Activated naive CD4-positive, alpha-beta T cell treated with anti-CD3 and anti-CD28 coated beads, Interleukin-2, amount 50 U/mL, for 24 hours (primary cell): ENCODE measurements around the gene MUL1.
"Not testable (repeated sequence)": the region's sequence is repeated elsewhere in the genome, so short reads cannot be mapped to it uniquely, and the experiment has no call there.

ENCODE experiments used
- H3K27ac Mint-ChIP-seq: one replicate; pipeline ENCODE4 v1.8.0; 2021; ENCODE audit warnings: mild to moderate bottlenecking, mixed read lengths
- H3K27me3 Mint-ChIP-seq: one replicate; pipeline ENCODE4 v1.8.0; 2021; ENCODE audit warnings: mixed read lengths
- H3K36me3 Mint-ChIP-seq: one replicate; pipeline ENCODE4 v1.8.0; 2021; ENCODE audit warnings: mixed read lengths
- H3K4me1 Mint-ChIP-seq: one replicate; pipeline ENCODE4 v1.8.0; 2021; ENCODE audit warnings: mixed read lengths
- H3K4me3 Mint-ChIP-seq: one replicate; pipeline ENCODE4 v1.8.0; 2021; ENCODE audit warnings: mild to moderate bottlenecking, mixed read lengths
- H3K9me3 Mint-ChIP-seq: one replicate; pipeline ENCODE4 v1.8.0; 2021; ENCODE audit warnings: mixed read lengths

The MUL1 gene

DNA sequence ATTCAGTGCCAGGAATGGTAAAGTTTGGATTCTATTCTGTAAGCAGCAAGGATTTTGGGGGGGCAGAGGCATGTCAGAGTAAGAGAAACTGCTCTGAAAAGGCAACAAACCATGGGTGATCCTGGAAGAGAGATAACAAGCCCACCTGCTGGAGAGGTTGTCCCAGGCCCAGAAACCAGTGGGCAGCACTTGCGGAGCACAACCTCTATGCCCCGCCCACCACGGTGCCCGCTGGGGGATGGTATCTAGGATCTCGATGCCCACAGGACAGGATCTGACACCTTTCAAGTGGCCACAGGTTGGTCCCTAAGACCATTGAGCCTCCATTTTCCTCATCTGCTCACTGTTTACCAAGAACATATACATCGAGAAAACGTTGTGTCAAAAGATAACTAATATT, 20.3 kb upstream of the MUL1 start:
- Mint-ChIP-seq H3K27ac (no peak overlapping the region), H3K27me3 (peaks cover 19% of the 10 kb centered on the region), H3K4me1 (no peaks in the 10 kb centered on the region), H3K4me3 (no peak overlapping the region), H3K9me3 (no peaks in the 10 kb centered on the region), H3K36me3 (no peaks in the 10 kb centered on the region)

DNA sequence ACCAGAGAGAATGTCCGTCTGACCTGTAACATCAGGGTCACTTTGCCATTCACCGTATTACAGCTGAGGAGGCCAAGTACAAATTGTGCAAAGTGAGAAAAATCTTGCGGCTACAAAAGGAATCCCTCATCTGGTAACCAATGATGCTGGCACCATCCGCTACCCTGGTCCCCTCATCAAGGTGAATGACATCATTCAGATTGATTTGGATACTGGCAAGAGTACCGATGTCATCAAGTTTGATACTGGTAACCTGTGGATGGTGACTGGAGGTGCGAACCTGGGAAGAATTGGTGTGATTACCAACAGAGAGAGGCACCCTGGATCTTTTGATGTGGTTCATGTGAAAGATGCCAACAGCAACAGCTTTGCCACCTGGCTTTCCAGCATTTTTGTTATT, 18.3 kb upstream of the MUL1 start:
- H3K27me3 Mint-ChIP-seq, result peaks cover 20% of the 10 kb centered on the region

DNA sequence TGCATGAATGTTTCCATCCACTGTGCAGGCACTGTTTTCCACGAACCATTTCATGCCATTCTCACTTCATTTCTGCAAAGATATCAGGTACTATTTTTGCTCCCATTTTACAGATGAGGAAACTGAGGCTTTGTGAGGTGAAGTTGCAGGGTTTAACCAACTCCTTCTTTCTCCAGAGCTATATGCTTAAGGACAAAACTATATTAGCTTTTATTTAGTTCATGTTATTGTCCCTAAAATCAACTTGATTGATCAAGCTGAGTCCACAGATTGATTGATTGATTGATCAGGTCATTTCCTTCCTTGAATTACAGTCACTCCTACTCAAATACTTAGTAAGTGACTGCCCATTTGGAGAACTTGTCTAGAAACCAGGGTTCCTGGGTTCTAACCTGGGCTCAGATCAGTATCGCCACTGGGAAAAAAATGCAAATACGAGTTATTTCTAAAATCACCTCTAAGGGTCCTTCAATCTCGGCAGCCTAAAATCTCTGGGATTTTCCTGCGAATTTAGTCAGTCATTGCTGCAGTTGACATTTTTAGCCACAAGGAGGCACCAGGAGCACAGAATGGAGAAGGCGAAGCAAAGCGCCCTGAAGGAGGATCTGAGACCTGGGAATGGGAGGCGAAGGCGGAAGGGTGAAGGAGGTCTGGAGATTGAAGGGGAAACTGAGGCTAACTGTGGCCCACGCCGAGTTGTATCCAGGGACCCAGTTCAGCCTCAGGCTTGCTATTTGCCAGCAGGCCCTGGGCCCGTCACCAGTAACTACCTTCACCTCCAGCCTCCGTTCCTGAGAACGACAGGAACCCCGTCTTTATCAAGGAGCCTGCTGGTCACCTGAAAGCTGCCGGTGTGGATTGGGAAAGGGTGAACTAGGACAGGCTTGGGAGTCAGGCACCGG, 14.3 kb upstream of the MUL1 start:
- Mint-ChIP-seq H3K4me1 (no peaks in the 10 kb centered on the region), H3K36me3 (no peaks in the 10 kb centered on the region), H3K9me3 (no peaks in the 10 kb centered on the region), H3K27me3 (peaks cover 10% of the 10 kb centered on the region), H3K4me3 (no peak overlapping the region), H3K27ac (no peak overlapping the region)

More for the DNA sequence above, 18.3 kb upstream of the MUL1 start:
- Mint-ChIP-seq H3K27ac (no peak overlapping the region), H3K4me3 (no peak overlapping the region), H3K4me1 (no peaks in the 10 kb centered on the region), H3K9me3 (no peaks in the 10 kb centered on the region), H3K36me3 (no peaks in the 10 kb centered on the region)

DNA sequence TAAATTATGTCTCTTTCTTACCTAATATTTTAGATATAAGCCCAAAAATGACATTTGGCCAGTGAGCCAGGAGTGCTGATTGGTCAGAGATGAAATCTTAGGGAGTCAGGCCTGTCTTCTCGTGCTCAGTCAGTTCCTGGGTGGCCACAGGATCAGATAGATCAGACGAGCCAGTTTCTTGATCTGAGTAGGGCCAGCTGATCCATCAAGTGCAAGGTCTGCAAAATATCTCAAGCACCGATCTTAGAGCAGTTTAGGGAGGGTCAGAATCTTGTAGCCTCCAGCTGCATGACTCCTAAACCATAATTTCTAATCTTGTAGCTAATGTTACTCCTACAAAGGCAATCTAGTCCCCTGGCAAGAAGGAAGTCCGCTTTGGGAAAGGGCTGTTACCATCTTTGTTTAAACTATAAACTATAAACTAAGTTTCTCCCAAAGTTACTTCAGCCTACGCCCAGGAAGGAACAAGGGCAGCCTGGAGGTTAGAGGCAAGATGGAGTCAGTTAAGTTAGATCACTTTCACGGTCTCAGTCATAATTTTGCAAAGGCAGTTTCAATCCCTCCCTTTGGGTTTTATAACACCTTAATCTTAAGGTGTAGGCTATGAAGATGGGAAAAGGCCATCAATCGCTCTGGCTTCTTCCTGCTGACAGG, 11.8 kb upstream of the MUL1 start:
- H3K4me3 Mint-ChIP-seq, H3K27ac Mint-ChIP-seq, H3K4me1 Mint-ChIP-seq, H3K36me3 Mint-ChIP-seq, H3K9me3 Mint-ChIP-seq: not testable (repeated sequence)
- H3K27me3 Mint-ChIP-seq, result peaks cover 10% of the 10 kb centered on the region

DNA sequence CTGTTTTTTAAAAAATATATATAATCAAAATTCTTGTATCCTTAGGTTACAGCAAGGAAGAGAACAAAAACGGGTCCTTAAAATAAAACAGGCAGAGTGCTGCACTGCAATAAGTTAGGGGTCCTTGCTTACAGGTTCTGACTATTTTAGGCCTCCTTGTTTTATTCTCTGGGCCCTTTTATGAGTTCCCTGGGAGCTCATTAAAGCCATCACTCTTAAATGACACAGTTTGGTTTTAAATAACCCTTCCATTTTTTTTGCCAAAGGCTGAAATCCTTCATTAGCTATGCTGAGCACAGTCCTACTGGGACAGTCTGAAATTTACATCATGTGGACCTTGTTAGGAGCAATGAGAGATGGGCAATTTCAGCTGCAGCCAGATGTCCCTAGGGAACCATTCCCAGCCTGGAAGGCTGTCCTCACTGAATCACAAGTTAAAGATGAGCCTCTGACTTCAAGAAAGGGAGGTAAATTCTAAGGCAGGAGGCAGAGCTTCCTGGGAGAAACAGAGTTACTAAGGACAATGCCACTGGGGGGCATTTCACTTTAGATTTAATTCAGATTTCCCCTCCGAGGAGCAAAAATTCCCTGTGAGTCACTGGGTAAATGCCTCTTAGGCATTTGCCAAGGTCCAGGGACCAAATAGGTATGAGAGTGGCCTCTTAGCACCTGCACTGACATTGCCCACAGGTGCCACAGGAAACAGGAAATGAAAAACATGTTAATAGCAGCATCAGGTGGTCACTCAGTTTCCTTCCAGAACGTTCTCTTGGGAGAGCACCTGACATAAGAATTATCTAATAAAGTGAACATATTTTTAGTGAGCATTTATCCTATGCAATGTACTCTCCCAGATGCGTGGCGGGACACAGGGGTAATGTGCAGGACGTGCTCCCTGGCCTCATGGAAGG, 3.8 kb upstream of the MUL1 start:
- H3K9me3 Mint-ChIP-seq, result no peaks in the 10 kb centered on the region
- no peak overlapping the region for H3K27ac Mint-ChIP-seq
- peaks cover 8% of the 10 kb centered on the region for H3K27me3 Mint-ChIP-seq
- peaks cover 6% of the 10 kb centered on the region for H3K4me1 Mint-ChIP-seq
- no peak overlapping the region for H3K4me3 Mint-ChIP-seq
- no peaks in the 10 kb centered on the region for H3K36me3 Mint-ChIP-seq

DNA sequence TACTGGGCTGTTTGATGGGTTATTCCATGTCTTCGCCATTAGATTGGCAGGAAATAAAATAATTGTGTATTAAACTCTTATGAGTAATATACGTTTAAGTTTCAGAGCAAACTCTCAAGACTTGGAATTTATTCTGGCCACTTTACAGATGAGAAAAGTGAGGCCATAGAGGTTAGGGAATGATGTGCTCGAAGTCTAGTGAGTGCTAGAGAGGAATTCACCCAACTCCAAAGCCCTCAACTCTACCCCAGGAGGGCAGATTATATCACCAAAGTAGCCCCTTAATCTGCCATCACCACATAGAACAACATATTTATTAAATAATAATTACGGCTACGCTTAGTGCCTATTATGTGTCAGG, 440 bp upstream of the MUL1 start:
- Mint-ChIP-seq H3K27ac (peak overlapping the region; percentile 93), H3K27me3 (peaks cover 3% of the 10 kb centered on the region), H3K36me3 (no peaks in the 10 kb centered on the region), H3K4me3 (peak overlapping the region; percentile 93), H3K4me1 (peaks cover 30% of the 10 kb centered on the region), H3K9me3 (no peaks in the 10 kb centered on the region)

DNA sequence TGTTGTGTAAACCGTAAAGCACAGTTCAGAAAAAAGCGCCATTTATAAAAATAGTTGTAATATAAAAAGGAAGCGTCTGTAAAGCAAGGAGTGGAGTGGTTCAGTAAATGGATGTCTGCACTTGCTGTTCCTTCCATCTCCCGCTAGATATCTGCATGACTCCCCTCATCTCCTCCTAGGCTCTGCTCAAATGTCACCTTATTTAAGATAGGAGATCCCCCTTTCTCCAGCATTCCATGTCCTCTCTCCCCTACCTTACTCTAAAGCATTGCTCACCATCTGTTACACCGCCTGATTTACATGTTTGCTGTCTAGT, 745 bp downstream of the MUL1 start:
- peak overlapping the region; percentile 93 for H3K27ac Mint-ChIP-seq
- H3K9me3 Mint-ChIP-seq, result no peaks in the 10 kb centered on the region
- no peaks in the 10 kb centered on the region for H3K36me3 Mint-ChIP-seq
- H3K4me1 Mint-ChIP-seq, result peaks cover 30% of the 10 kb centered on the region
- peaks cover 2% of the 10 kb centered on the region for H3K27me3 Mint-ChIP-seq
- peak overlapping the region; percentile 93 for H3K4me3 Mint-ChIP-seq

DNA sequence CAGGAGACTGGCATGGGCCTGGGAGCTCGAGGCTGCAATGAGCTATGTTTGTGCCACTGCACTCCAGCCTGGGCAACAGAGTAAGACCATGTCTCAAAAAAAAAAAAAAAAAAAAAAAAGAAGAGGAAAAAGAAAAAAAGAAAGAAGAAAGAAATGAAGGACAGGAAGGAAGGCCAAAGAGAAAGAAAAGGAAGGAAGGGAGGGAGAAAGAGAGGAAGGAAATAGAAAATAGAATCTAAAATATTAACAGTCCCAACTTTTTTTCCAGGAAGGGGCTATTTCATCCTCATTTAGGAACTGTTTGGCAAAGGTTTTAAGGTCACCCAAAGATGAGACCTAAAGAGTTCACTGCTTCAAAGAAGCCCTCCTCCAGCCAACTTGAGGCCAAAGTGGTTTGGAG, 2.5 kb downstream of the MUL1 start:
- Mint-ChIP-seq H3K4me3 (peak overlapping the region; percentile 51), H3K9me3 (no peaks in the 10 kb centered on the region), H3K36me3 (no peaks in the 10 kb centered on the region), H3K27ac (peak overlapping the region; percentile 41), H3K27me3 (no peaks in the 10 kb centered on the region), H3K4me1 (peaks cover 30% of the 10 kb centered on the region)

DNA sequence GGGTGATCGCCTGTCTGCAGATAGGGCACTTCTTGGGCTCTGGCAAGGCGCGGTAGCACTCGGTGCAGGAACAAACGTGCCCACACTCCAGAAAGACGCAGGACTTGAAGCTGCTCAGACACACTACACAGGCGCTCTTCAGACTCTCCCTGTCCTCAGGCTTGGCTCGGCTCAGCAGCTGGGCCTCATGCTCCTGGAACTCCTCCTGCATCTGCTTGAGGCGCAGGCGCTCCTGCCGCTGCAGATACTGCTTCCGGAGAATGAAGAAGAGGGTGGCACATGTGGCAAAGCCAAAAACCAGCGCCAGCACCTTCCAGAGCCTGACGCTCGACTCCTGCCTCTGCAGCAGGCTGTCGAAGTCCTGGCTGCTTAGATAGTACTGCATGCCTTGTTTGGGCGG, 7.2 kb downstream of the MUL1 start:
- Mint-ChIP-seq H3K4me1 (peaks cover 26% of the 10 kb centered on the region), H3K9me3 (no peaks in the 10 kb centered on the region), H3K4me3 (no peak overlapping the region), H3K36me3 (no peaks in the 10 kb centered on the region), H3K27me3 (no peaks in the 10 kb centered on the region), H3K27ac (no peak overlapping the region)

DNA sequence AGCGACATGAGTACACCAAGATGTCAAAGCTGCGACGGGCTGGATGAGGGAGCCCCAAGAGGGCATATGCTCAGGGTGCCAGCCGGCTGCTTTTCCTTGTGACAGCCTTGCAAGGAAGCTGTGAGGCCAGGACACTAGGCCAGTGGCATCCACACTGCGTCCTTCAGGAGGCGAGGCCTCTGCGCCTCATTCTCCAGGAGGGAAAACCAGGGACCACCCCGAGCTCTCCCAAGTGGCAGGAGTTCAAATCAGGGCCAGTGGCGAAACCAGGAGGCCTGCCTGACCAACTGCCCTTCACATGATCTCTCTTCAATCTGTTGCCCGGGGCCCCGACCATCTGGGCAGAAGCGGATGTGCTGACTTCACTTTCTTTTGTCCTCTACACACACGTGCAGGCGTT, 8.2 kb downstream of the MUL1 start:
- Mint-ChIP-seq H3K36me3 (no peaks in the 10 kb centered on the region), H3K9me3 (no peaks in the 10 kb centered on the region), H3K27ac (no peak overlapping the region), H3K4me3 (no peak overlapping the region), H3K4me1 (peaks cover 28% of the 10 kb centered on the region), H3K27me3 (no peaks in the 10 kb centered on the region)

DNA sequence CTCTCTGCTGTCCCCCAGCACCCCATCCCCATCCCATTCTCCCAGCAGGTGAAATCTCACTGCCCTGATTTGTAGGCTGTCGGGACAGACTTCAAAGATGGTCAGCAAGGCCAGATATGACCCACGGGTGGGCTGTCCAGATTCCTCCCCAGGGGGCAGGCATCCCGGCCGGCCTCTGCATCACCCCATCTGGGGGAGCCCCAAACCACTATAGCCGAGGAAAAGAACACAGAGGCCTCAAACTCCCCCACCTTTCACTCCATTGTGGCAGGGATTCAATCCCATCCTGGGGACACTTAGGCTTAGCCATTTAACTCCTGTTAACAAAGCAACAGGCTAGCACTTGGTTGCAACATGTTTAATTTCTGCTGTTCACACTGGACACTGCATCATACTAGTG, 8.8 kb downstream of the MUL1 start:
- H3K4me1 Mint-ChIP-seq, result peaks cover 24% of the 10 kb centered on the region
- H3K27me3 Mint-ChIP-seq, result no peaks in the 10 kb centered on the region
- no peak overlapping the region for H3K4me3 Mint-ChIP-seq
- no peaks in the 10 kb centered on the region for H3K36me3 Mint-ChIP-seq
- H3K9me3 Mint-ChIP-seq, result no peaks in the 10 kb centered on the region
- H3K27ac Mint-ChIP-seq, result no peak overlapping the region

DNA sequence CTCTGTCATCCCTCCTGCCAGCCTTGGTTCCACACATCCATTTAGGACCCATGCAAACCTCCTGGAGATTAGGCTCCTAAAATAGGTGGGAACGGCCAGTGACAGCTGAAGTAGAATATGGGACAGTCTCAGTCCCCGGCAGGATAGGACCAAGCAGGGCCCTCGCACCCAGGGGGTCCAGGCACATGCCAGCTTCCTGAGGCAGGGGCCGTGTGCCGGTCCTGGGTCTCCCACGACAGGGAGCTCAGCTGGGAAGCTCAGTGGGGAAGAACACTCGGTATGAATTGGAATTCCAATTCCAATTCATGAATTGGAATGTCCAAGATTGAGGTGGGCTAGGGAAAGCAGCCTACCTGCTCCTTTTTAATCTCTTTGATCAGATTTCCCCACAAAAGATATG, 9.8 kb downstream of the MUL1 start:
- Mint-ChIP-seq H3K27ac (no peak overlapping the region), H3K4me1 (peaks cover 21% of the 10 kb centered on the region), H3K9me3 (no peaks in the 10 kb centered on the region), H3K4me3 (no peak overlapping the region), H3K36me3 (no peaks in the 10 kb centered on the region), H3K27me3 (no peaks in the 10 kb centered on the region)

DNA sequence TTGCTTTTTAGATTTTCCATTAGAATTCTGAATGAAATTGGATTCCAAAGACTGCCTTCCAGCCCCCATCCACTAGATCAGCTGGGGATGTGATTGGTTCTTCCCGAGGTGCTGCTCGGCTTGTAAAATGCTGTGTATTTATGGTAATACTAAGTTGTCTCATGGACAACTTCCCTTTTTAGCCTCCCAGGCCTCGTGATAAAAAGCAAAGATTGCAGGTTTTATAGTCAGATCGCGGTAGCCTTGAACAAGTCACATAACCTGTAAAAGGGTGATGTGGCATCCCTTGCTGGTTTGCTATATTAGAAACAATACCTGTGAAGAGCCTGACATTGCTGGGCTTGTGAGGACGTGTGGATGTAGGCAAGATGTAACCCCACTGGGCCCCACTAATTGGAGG, 10.4 kb downstream of the MUL1 start:
- H3K27ac Mint-ChIP-seq, result no peak overlapping the region
- H3K9me3 Mint-ChIP-seq, result no peaks in the 10 kb centered on the region
- peaks cover 21% of the 10 kb centered on the region for H3K4me1 Mint-ChIP-seq
- H3K27me3 Mint-ChIP-seq, result no peaks in the 10 kb centered on the region
- no peak overlapping the region for H3K4me3 Mint-ChIP-seq
- no peaks in the 10 kb centered on the region for H3K36me3 Mint-ChIP-seq

DNA sequence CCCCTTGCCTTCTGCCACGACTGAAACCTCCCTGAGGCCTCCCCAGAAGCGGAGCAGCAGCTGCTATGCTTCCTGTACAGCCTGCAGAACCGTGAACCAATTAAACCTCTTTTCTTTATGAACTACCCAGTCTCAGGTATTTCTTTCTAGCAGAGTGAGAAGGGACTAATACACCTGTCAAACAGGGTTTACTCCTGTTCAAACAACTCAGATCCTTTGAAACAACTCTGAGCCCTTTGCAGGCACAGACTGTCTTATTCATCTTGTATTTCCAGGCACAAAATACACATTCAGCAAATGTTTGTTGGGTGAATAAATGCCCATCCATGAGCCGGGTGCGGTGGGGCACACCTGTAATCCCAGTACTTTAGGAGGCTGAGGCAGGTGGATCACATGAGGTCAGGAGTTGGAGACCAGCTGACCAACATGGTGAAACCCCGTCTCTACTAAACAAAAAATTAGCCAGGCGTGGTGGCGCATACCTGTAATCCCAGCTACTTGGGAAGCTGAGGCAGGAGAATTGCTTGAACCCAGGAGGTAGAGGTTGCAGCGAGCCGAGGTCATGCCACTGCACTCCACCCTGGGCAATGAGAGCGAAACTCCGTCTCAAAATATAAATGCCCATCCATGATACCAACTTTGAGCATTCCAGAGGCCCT, 11.1 kb downstream of the MUL1 start:
- H3K4me3 Mint-ChIP-seq, H3K27me3 Mint-ChIP-seq, H3K36me3 Mint-ChIP-seq, H3K9me3 Mint-ChIP-seq: not testable (repeated sequence)
- H3K27ac Mint-ChIP-seq, result peak overlapping the region; percentile 83
- H3K4me1 Mint-ChIP-seq, result peaks cover 21% of the 10 kb centered on the region

DNA sequence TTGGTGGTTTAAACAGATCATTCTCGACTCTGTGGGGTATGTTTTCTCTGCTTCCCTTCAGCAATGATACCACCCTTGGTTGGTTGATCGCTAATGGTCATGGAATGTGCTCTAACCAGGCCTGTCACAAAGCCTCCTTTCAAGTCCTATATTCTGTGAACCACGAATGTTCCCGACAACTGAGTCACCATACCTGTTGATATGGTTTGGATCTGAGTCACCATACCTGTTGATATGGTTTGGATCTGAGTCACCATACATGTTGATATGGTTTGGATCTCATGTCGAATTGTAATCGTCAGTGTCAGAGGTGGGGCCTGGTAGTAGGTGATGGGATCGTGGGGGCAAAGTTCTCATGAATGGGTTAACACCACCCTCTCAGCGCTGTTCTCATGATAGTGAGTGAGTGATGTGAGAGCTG, 11.7 kb downstream of the MUL1 start:
- Mint-ChIP-seq H3K9me3 (no peaks in the 10 kb centered on the region), H3K27me3 (no peaks in the 10 kb centered on the region), H3K4me3 (no peak overlapping the region), H3K36me3 (no peaks in the 10 kb centered on the region), H3K4me1 (peaks cover 21% of the 10 kb centered on the region), H3K27ac (no peak overlapping the region)
